GM12891 (cell line): ENCODE results near the gene MSLN.
"Not testable (repeated sequence)": the region's sequence is repeated elsewhere in the genome, so short reads cannot be mapped to it uniquely, and the experiment has no call there.

ENCODE experiments used
- POLR2A ChIP-seq: IDR thresholded peaks from 2 replicates; pipeline ENCODE4 v1.6.1; 2011; ENCODE audit warnings: low read depth, low read length, control low read depth
- POLR2AphosphoS5 ChIP-seq: IDR thresholded peaks from 2 replicates; pipeline ENCODE4 v1.6.1; 2011; ENCODE audit warnings: low read depth, low read length, control low read depth
- POU2F2 ChIP-seq: IDR thresholded peaks from 2 replicates; pipeline ENCODE4 v1.6.1; 2011; ENCODE audit warnings: low read depth, mild to moderate bottlenecking, control low read depth, low read length, moderate library complexity
- SPI1 ChIP-seq: IDR thresholded peaks from 2 replicates; pipeline ENCODE4 v1.6.1; 2011; ENCODE audit warnings: low read depth, low read length, control low read depth
- TAF1 ChIP-seq: IDR thresholded peaks from 2 replicates; pipeline ENCODE4 v1.6.1; 2011; ENCODE audit warnings: low read depth, low read length, control low read depth

DNA sequence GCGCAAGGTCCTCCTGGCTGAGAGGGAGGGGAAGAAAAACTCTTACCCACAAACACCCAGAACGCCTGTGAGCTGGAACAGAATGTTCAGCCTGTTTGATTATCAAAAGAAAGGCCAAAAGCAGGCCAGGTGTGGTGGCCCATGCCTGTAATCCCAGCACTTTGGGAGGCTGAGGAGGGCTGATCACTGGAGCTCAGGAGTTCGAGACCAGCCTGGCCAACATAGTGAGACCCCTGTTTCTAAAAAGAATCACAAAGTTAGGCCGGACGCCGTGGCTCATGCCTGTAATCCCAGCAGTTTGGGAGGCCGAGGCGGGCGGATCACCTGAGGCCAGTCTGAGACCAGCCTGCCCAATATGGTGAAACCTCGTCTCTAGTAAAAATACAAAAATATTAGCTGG is 15.8 kb downstream of the MSLN start:
- not testable (repeated sequence) for TF ChIP-seq POLR2AphosphoS5, POLR2A, TAF1, SPI1, POU2F2
